ENCODE data around the gene CA9. TPM values are rescaled to one million over a fixed set of nuclear protein-coding genes. Genes with fewer than 3 reads are reported as not detected.

CA9 gene
- total RNA-seq, 1 donor from 2014 or later = 0.13 TPM

DNA sequence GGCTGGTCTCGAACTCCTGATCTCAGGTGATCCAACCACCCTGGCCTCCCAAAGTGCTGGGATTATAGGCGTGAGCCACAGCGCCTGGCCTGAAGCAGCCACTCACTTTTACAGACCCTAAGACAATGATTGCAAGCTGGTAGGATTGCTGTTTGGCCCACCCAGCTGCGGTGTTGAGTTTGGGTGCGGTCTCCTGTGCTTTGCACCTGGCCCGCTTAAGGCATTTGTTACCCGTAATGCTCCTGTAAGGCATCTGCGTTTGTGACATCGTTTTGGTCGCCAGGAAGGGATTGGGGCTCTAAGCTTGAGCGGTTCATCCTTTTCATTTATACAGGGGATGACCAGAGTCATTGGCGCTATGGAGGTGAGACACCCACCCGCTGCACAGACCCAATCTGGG lies 1.5 kb downstream of the CA9 start:
- DNase-seq (ENCODE audit: low read depth in 2 of 2) = no peak

DNA sequence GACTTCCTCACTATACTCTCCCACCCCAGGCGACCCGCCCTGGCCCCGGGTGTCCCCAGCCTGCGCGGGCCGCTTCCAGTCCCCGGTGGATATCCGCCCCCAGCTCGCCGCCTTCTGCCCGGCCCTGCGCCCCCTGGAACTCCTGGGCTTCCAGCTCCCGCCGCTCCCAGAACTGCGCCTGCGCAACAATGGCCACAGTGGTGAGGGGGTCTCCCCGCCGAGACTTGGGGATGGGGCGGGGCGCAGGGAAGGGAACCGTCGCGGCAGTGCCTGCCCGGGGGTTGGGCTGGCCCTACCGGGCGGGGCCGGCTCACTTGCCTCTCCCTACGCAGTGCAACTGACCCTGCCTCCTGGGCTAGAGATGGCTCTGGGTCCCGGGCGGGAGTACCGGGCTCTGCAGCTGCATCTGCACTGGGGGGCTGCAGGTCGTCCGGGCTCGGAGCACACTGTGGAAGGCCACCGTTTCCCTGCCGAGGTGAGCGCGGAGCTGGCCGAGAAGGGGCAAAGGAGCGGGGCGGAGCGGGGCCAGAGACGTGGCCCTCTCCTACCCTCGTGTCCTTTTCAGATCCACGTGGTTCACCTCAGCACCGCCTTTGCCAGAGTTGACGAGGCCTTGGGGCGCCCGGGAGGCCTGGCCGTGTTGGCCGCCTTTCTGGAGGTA lies 2.1 kb downstream of the CA9 start:
- DNase-seq (ENCODE audit: low read depth in 2 of 2) = peak in 1 of 2 donors; percentile 38

DNA sequence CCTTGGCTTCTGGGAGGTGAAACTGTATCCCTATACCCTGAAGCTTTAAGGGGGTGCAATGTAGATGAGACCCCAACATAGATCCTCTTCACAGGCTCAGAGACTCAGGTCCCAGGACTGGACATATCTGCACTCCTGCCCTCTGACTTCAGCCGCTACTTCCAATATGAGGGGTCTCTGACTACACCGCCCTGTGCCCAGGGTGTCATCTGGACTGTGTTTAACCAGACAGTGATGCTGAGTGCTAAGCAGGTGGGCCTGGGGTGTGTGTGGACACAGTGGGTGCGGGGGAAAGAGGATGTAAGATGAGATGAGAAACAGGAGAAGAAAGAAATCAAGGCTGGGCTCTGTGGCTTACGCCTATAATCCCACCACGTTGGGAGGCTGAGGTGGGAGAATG lies 5.4 kb downstream of the CA9 start:
- no peak for DNase-seq (ENCODE audit: low read depth in 2 of 2)

DNA sequence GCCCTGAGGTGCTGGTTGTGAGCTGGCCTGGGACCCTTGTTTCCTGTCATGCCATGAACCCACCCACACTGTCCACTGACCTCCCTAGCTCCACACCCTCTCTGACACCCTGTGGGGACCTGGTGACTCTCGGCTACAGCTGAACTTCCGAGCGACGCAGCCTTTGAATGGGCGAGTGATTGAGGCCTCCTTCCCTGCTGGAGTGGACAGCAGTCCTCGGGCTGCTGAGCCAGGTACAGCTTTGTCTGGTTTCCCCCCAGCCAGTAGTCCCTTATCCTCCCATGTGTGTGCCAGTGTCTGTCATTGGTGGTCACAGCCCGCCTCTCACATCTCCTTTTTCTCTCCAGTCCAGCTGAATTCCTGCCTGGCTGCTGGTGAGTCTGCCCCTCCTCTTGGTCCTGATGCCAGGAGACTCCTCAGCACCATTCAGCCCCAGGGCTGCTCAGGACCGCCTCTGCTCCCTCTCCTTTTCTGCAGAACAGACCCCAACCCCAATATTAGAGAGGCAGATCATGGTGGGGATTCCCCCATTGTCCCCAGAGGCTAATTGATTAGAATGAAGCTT lies 6.1 kb downstream of the CA9 start:
- no peak for DNase-seq (ENCODE audit: low read depth in 2 of 2)

DNA sequence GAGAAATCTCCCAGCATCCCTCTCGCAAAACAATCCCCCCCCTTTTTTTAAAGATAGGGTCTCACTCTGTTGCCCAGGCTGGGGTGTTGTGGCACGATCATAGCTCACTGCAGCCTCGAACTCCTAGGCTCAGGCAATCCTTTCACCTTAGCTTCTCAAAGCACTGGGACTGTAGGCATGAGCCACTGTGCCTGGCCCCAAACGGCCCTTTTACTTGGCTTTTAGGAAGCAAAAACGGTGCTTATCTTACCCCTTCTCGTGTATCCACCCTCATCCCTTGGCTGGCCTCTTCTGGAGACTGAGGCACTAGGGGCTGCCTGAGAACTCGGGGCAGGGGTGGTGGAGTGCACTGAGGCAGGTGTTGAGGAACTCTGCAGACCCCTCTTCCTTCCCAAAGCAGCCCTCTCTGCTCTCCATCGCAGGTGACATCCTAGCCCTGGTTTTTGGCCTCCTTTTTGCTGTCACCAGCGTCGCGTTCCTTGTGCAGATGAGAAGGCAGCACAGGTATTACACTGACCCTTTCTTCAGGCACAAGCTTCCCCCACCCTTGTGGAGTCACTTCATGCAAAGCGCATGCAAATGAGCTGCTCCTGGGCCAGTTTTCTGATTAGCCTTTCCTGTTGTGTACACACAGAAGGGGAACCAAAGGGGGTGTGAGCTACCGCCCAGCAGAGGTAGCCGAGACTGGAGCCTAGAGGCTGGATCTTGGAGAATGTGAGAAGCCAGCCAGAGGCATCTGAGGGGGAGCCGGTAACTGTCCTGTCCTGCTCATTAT lies 6.8 kb downstream of the CA9 start:
- no peak for DNase-seq (ENCODE audit: low read depth in 2 of 2)

DNA sequence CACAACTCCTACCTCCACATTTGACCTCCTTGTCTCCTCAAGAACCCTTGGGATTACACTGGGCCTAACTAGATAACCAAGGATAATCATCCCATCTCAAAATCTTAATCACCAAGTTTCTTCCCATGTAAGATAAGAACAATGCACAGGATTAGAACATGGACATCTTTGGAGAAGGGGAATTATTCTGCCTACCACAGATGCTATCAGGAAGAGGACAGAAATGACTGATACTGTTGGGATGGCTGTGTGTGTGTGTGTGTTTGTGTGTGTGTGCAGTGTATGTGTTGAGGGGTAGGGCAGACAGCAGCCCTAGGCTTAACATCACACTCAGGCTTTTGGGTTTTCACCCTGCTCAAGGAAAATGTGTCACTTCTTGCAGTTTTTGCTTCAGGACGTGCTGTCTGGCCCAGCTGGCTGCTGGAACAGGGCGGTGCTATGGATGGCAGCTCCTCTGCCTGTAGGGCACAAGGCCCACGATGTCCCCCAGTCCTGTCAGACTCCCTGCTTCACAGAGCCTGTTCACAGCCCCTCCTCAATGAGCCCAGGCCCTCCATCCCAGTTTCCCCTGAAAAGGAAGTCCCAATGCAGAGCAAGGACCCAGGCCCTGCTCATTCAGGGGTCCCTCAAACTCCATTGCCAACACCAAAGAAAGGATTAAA lies 7.7 kb downstream of the CA9 start:
- no peak for DNase-seq (ENCODE audit: low read depth in 2 of 2)

DNA sequence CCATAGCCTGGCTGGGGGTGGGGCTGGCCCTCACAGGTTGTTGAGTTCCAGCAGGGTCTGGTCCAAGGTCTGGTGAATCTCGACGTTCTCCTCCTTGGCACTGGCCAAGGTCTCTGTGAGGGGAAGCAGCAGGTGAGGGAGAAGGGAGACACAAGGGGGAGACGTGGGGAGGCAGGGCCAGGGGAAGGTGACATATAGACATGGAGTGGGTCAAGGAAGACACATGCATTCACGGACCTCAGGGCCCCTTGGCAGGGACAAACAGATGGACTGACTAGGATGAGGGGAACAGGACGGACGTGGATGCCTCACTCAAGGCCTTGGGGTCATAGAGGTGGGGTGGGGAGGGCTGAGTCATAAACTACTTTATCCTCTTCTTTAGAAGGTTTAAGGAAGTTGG lies 8.3 kb downstream of the CA9 start:
- DNase-seq (ENCODE audit: low read depth in 2 of 2) = no peak

DNA sequence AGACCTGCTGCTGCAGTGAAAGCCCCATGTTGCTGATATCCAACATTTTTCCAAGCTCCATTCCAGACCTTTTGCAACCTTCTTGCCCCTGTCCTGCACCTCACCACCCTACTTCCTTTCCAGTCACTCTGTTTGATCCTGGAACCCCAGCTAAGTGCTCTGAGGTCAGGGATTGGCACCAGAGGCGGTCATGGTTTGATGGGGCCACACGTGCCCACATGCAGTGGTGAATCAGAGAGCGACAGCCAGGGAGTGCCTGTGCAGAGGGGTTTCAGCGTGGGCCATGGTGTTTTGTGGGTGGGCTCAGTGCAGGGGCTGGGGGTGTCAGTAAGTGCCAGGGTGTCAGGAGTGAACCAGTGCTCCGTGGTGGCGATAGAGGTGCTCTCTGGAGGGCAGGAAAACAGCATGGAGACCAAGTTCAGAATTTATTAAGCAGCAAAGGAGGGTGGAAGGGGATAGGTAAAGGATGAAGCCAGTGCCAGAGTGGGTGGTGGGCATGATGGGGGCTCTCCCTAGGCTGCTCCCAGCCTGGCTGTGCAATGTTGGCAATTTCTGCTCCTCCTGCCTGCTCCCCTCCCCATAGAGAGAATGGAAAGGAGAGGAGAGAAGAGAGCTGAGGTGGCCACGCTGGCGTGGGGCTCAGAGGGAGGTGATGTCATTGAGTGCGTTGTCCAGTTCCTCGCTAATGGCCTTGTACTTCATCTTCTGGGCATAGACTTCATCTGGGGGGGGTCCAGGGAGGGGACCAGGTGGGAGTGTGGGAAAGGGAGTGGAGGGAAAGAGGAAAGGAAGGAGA lies 9.0 kb downstream of the CA9 start:
- DNase-seq (ENCODE audit: low read depth in 2 of 2) = no peak

DNA sequence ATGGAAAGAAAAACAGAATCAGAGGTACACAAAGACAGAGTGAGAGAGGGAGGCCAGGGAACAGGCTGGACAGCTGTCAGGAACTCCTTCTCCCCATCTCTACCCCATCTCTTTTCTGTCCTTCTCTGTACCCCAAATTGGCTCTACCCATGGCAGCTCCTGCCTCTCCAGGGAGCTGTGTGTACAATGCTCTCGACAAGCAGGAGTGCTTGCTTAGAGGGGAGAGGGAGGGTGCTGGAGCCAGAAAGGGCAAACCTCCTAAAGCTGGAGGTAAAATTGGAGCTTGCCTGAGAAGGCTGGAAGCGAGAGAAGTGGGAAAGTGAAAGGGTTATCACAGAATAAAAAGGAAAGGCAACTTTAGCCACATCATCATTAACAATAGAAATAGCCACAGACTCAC lies 9.6 kb downstream of the CA9 start:
- DNase-seq (ENCODE audit: low read depth in 2 of 2) = no peak

DNA sequence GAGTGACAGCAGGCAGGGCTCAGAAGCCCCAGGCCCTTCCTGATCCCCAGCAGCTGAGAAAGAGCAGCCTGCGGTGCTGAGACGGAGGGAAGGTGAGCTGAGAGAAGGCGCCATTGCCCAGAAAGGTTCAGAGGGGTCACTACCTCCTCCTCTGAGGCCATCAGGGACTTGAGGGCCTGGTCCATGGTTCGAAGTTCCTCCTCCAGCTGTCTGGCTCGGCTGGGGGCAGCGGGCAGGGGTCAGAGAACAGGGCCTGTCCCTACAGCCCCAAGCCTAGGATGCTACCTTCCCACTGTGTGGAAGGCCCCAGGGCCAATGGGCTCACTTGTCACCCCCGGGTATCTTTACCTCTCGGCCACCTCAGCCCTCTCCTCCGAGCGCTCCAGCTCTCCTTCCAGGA lies 11.2 kb downstream of the CA9 start:
- DNase-seq (ENCODE audit: low read depth in 2 of 2) = no peak

DNA sequence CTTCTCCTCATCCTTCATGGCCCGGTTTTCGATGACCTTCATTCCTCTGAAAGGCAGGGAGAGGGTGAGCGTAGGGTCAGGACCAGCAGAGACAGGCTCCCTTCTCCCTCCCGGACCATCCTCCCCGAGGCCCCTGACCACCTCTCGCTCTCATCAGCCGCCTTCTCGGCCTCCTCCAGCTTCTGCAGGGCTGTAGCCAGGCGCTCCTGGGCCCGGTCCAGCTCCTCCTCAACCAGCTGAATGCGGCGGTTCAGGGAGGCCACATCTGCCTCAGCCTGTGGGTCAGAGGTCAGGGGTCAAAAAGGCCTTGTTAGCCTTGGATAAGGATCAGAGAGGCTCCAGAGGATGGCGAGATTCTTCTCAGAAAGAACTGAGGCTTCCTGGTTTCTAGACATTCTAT lies 11.8 kb downstream of the CA9 start:
- DNase-seq (ENCODE audit: low read depth in 2 of 2) = no peak

DNA sequence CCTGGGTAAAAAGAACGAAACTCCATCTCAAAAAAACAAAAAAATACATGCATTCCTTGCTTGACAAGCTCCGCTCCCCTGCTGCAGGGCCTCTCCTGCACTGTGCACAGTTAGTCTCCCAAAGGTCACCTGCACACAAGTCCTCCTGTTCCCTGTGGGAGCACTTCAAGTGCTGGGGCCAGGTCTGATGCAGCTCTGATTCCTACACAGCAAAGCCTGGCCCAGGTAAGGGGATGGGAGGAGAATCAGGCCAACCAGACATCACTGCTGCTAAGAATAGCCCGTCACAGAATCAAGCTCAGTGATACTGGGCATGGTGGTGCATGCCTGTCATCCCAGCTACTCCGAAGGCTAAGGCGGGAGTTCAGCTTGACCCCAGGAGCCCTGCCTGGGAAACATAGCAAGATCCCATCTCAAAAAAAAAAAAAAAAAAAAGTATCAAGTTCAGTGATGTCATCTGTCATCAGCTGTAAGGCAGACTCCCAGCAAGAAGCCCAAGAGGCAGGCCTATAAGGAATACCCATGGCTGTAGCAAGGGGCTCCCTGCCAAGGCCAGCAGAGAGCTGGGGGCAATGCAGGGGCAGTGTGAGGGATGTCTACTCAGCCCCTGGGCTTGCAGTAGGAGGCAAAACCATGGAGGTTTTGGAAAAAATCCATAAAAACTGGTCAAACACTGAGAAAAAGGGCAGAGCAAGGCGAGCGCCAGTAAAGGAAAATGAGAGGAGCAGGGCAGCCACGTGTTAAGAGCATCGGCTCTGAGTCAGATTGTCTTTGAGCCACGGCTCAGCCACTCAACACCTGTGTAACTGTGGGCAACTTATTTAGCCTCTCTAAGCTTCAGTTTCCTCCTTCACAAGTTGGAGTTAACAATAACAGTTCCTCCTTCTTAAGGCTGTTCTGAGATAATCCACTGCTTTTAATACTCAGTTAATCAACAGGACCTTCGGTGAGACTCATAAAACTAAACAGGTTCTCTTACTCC lies 12.8 kb downstream of the CA9 start:
- no peak for DNase-seq (ENCODE audit: low read depth in 2 of 2)

DNA sequence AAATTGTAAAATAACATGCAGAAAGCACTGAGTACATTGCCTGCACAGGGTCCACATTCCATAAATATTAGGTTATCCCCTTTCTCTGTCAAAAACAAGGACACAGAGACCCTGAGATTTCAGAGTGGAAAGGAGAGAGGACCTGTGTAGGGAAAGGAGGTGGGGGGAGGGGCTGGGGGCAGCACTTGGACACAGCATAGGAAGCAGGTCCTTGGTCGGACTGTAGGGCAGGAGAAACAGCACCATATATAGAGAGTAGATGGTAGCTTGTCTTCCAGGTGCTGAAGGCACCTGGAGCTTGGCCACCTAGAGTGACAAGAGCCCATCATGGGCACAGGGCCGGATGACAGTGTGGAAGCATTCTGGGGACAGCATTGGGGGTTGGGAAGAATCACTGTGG lies 13.6 kb downstream of the CA9 start:
- no peak for DNase-seq (ENCODE audit: low read depth in 2 of 2)

DNA sequence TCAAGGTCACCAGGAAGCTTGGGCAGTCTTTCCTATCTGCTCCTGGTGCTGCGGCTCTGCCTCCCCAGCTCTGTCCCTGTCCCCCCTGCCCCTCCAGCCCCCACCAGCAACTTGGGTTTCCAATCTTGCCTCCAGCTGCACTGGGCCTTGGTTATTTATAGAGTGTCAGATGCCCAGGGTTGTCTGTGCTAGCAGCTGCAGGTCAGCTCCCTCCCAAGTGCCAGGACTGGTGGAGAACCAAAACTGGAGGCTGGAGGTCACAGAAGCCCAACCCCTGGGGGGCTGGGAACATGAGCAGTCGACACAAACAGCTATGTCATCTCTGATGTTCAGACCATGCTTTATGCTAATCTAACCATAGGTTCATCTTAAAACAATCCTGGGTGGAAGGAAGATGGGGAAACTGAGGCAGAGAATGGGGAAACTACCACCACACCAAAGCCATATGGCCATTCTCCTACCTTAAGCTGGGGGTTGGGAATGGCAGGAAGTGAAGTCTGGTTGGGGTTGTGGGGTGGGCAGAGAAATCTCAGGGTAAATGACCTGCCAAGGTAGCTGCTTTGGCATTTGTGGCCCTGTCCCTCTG lies 14.3 kb downstream of the CA9 start:
- DNase-seq (ENCODE audit: low read depth in 2 of 2) = no peak

DNA sequence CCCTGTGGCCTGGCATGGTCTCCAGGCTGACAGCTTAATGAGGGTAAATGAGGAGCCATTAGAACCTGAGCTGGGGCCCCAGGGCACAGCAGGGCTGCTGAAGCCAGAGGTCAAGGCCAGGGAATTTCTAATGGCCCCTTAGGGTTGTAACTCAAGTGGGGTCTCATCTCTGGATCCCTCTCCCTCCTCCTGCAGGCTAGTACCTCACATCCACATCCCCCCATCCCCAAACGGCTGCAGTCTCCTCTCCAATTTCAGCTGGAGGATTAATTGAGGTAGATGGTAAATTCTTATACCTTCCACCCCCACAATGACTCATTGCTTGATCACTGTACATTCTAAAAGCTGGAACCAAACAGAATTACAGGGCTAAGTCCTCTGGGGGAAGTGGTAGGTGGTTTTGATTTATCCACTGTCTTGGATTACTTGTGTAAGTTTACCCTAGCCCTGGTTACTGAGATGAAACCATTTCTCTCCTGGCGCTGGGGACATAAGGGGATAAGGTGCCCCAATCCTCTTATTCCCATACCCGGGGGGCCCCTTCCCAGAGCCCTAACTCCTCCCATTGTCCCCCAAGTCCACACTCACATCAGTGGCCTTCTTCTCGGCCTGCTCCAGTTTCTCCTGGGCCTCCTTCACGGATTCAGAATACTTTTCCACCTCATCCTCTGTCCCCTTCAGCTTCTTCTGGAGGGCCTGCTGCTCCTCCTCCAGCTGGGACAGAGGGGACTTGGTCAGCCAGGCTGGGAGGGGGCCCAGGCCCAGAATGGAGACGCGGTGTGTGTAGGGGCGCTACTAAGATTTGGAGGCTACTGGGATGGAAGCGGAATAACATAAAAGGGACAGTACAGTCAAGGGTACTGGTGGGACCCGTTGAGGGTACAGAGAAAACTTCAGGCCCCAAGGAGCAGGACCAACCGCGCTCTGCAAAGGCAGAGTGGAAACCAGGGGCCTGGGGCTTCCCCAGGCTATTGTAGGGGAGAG lies 15.1 kb downstream of the CA9 start:
- DNase-seq (ENCODE audit: low read depth in 2 of 2) = peak in 1 of 2 donors; percentile 21

DNA sequence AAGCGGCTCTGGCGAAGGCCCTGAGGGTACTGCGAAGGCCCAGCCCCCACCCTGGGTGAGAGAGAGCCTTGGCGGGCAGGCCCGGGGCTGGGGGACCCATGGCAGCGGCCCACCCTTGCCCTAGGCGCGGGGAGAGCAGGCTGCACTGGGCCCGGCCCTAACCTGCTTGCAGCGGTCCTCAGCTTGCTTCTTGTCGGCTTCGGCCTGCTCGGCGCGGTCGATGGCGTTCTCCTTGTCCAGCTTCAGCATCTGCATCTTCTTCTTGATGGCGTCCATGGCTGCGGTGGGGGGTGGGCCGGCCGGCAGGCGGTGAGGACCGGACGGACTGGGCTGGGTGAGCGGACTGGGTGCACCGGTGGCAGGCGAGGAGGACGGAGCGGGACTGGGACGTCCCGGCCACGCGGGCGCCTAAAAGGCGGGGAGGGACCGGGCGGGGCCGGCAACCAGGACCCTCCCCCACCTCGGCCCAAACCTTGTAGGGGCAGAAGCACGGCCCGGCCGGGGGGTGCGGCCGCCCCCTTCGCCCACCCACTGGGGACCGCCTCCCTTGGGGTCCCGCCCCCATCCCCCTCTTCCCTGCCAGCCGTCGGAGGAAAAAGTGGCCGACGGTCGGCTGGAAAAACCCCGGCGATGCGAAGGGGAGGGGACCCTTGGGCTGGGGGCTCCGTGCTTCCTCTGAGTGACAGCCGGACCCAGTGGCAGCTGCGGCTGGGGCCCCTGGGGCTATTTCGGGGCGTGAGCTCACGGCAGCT lies 16.0 kb downstream of the CA9 start, which contains the start of gene TPM2:
Gene TPM2, minus strand, starts transcription at position 384 of the 752 bp plus-strand sequence. Its CDS starts 108 bp downstream, at position 276.
- DNase-seq (ENCODE audit: low read depth in 2 of 2) = peak in 1 of 2 donors; percentile 17

DNA sequence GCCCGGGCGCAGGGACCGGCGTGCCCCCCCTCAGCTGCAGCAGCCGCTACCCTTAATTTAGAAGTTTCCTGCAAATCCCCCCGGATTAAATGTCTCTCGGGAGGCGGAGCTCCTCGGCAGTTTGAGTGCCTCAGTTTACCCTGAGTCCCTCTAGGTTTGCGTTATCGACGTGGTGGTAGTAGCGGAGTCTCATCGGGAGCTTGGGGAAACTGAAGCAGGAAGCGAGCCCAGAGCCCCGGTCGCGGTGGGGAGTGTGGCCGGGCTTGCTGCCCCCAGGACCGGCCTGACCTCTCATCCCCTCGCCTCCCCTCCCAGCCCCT lies 16.5 kb downstream of the CA9 start:
- DNase-seq (ENCODE audit: low read depth in 2 of 2) = no peak

Data from dermis microvascular lymphatic vessel endothelial cell (primary cell).